Stimulated activated naive CD4-positive, alpha-beta T cell (primary cell): ENCODE measurements around the gene AGPAT1.
"Not testable (repeated sequence)": the region's sequence is repeated elsewhere in the genome, so short reads cannot be mapped to it uniquely, and the experiment has no call there.

Experiments used
- DNase-seq, 6 experiments: peaks; one replicate each; lab custom pipeline; 2025; lab: John Stamatoyannopoulos, UW

The AGPAT1 gene

DNA sequence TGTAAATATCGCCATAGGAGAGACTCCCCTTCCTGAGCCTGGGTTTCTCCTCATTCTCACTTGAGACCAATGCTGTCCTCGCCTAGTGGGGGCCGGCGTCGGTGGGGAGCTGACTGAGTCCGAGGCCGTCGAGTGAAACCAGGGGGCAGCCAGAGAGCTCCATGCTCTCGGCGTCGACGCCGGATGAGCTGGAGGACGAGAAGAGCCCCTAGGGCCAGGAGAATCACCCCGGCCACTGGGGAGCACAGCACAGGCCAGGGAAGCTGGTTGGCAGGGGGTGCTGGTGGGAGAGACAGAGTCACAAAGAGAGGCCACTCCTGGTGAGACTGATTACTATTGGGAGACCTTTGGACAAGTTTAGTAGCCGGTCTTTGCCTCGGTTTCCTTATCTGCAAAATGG is 23.0 kb upstream of the AGPAT1 start:
- DNase-seq = no peak

- DNase-seq = no peak
These were observed 22.4 kb upstream of the AGPAT1 start for GRCh38 chr6:32198345-32198696.

DNA sequence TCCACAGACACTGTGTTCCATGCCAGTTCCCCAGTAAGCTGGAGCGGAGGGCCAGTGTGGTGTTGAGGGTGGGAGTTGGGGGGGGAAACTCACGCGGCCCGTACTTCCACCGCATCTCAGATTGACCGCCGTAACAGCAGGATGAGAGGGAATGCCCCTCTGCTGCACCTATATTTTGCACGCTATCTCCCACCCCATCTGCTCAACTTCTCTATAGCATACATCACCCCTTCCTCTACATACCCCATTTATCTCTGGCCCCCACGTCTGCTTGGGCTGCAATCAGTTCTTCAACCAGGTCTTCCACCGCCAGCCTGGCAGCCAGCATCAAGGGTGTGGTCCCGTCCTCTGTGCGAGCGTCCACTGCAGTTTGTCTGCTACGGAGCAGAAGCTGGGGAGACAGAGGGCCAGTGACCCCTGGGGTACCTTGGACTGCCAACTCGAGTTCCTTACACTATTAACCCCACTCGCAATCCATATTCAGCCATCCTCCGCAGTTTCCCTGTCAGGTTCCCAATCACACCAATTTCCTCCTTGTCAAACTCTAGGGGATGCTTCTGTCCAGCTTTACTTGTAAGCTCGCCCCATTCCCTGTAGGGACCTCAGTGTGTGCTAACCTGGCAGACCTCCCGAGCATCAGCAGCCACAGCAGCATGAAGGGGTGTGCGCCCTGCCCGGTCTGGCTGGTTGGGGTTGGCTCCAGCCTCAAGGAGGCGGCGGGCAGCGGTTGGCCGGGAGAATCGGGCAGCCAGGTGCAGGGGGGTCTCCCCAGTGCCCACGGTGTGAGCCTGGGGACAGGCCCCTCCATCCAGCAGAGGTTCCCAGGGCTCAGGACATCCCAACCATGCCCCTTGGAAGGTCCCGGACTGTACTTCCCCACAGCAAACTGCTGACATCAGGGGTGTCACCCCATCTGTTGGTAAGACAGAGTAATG is 21.1 kb upstream of the AGPAT1 start:
- no peak for DNase-seq

DNA sequence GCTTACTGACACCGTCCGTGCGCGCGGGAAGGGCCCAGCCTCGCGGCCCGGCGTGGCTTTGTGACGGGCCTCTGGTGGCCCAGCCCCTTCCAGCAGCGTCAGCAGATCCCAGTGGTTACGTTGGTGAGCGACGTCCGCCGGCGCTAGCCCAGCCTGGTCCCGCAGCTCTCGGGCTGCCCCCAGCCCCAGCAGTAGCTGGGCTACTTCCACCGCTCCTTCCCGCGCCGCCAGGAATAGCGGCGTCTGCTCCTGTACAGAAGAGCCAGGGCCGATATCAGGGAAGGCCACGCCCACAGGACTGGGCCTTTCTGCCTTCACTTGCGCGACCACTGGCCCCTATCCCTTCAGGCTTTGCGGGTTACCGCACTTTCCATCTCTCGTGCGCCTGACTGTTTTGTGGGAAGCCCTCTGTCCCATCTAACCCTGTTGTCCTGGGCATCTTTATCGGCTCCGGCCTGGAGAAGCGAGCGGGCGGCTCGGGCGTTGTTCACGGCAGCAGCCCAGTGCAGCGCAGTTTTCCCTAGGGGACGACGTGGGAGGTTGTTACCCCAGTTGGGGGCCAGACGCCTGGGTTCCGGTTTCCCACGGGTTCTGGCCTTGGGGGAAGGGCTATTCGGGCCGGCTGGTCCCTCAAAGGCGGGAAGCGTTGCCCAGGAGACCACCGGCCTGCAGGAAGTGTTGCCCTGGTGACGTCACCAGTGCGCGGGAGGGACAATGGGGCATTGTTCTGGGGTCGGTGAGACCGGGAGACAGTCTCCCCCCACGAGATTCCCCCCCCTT is 20.2 kb upstream of the AGPAT1 start:
- peak in 2 of 6 experiments; percentile 49 to 68 for DNase-seq

GRCh38 chr6:32195652-32195901 is 19.7 kb upstream of the AGPAT1 start:
- DNase-seq = peak; percentile 95 to 99 (median 98)

DNA sequence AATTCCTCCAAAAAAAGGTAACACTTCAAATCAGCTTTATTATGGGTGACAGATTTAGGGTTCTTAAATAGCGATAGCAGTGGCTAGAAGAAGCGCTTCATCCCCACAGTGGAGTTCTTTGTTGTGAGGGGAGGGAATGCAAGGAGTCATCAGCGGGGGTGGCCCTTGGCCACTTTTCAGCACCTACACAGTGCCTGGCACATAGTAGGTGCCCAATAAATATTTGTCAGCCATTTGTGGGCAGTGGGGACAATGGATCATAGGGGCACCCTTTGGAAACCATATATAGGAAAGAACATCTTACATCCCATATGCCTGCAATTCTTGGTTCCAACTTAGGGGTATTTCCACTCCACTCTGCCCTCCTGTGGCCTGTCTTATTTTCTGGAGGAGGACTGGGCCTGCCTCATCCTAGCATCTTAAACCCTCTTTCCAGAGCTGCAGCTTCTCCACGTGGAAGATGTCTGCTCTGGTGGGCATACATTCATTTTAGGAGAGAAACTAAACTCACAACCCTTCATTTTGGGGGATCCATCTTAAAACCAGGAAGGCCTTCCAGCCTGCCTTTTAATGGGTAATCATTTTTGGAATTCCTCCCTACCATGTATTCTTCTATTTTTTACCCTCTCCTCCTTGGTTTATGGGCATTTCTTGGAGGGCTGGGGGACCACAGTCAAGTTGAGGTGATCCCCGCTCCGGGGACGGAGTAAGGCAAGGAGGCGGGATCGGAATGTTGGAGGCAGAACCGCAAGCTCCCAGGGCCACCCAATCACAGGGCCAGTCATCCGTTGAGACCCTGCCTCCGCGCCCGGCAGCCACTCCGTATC is 19.2 kb upstream of the AGPAT1 start:
- DNase-seq = peak in 1 of 6 experiments; percentile 50

GRCh38 chr6:32194388-32194787 is 18.5 kb upstream of the AGPAT1 start:
- no peak for DNase-seq

DNA sequence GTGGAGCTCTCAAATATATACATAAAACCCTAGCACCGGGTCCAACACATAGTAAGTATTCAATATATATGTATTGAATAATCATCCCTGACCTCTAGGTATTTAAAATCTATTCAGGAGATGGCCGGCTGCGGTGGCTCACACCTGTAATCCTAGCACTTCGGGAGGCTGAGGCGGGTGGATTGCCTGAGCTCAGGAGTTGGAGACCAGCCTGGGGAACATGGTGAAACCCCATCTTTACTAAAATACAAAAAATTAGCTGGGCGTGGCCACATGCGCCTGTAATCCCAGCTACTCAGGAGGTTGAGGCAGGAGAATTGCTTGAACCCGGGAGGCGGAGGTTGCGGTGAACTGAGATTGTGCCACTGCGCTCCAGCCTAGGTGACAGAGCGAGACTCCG is 17.2 kb upstream of the AGPAT1 start:
- not testable (repeated sequence) for DNase-seq

- peak; percentile 28 to 80 (median 66) for DNase-seq
These were observed 16.7 kb upstream of the AGPAT1 start, which contains the start of gene GPSM3 for GRCh38 chr6:32192608-32193039. Gene GPSM3, minus strand, starts transcription at chr6:32192643. Its CDS starts 130 bp downstream, at chr6:32192513.

GRCh38 chr6:32191696-32192607 is 16.1 kb upstream of the AGPAT1 start:
- peak in 1 of 6 experiments; percentile 30 for DNase-seq

- peak in 1 of 6 experiments; percentile 19 for DNase-seq
These were observed 15.2 kb upstream of the AGPAT1 start for GRCh38 chr6:32190911-32191677.

GRCh38 chr6:32190054-32190851 is 14.4 kb upstream of the AGPAT1 start, which contains the start of gene PBX2:
Gene PBX2, minus strand, starts transcription at chr6:32190202. Its CDS starts 287 bp downstream, at chr6:32189915.
- DNase-seq = peak; percentile 60 to 84 (median 78)

DNA sequence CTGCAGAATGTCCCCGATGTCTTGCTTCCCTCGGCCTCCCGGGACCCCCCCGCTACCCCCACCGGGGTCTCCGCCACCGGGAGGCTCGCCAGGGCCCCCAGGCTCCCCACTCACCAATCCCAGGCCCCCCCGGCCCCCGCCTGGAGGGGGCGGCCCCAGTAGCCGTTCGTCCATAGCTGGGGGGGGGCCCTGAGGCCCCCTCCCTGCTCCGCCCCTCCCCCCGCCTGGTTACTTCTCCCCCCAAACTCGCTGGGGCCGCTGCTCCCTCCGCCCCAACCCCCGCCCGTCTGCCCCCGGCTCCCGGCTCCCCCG is 13.8 kb upstream of the AGPAT1 start:
- no peak for DNase-seq

DNA sequence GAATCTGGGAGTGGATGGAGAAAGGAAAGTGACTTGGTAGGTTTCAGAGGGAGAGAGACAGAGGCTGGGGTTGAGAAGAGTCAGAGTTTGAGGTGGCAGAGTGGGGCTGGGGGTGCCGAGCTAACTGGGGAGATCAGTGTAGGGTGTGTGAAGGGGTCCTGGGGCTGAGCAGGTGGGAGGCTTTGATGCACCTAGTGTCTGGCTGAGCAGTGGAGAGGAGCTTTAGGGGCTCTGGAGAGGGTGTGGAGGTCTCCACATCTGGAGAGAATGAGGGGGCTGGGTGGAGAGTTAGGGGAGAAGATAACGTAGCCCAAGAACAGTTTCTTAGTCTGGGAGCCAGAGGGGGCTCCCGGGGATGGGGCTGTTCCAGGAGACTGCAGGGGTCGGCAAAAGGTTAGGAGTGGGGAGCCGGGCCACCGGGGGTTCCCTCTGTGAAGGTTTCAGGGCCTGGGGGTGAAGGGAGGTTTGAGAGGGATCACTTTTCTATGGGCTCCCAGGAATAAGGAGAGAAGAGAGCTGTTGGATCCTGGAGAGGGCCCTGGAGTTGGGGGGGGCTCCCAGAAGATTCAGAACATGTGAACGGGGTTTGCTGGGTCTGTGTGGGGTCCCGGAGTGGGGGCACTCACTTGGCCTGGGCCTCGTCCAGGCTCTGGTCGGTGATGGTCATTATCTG is 13.3 kb upstream of the AGPAT1 start:
- DNase-seq = no peak

DNA sequence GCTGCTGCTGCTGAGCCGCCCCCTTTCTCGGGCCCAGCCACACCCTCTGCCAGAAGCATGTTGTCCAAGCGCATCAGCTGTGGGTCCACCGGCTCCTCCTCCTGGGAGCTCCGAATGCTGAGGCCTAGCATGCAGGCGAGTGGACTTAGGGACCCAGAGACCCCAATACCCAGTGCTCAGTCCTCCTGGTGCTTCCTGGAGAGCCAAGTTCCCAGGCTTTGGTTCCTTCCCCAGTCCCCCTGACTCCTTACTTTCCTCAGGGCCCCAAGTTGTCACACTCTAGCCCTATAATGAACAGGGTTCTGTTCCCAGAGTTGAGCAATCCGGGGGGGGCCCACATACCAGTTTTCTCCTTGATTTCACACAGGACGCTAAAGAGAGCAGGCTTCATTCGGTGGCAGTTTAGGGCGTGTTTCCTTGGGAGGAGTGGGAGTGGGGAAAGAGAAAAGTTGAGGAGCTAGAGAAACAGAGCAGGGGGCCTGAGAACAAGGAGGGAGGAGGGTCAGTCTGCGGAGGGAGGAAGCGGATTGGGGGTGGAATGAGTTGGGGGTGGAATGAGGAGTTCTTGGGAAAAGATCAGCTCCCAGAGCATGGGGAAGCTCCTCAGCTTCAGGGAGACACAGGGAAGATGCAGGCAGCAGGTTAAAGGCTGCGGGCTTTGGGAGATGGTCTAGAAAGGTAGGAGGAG is 12.6 kb upstream of the AGPAT1 start:
- no peak for DNase-seq

- not testable (repeated sequence) for DNase-seq
These were observed 12.0 kb upstream of the AGPAT1 start for GRCh38 chr6:32187725-32188380.

DNA sequence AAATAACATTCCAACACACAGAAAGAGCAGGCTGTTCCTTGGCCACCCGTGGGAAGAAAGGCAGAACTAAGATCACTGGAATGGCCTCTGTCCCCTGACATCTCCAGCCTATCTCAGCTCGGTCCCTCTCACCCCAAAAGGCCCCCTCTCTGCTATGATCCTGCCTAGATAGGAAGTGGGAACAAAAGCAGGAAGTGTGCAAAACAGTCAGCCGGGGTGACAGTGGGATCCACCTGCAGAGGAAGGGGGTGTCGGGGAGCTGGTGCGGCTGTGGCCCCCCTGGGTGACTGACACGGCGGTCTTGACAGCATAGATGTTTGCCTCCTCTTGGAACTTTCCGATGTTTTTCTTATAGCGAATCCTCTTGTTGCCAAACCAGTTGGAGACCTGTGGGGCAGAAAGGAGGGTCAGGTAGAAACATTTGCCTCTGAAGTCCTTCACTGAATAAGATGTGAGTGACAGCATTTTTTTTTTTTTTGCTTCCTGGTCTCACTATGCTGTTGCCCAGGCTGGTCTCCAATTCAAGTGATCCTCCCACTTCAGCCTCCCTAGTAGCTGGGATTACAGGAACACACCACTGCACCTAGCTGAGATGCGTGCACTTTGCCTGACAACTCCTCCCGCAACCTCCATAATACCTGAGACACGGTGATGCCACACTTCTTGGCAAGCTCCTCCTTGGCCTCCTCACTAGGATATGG is 11.3 kb upstream of the AGPAT1 start:
- DNase-seq = no peak
